ENCODE results near the gene RIMBP2.

The RIMBP2 gene

DNA sequence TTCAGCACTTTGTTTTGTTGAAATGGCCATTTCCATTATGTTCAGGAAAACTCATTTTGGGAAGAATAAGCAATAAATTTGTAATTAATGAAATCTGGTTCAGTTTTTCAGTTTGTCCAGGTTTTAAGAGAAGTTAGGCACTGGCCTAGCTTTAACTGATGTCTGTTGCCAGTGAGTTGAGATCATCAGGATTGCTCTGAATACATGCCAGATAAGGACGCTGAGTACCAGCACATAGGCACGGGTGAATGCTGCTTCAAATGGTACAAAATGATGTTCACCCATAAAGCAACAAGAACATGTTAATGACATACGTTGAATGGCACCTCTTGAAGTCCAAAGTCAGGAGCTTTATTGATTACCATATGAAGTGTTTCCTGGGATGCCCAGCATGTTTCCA lies 331.9 kb downstream of the RIMBP2 start:
- TF ChIP-seq, protein P1, sequence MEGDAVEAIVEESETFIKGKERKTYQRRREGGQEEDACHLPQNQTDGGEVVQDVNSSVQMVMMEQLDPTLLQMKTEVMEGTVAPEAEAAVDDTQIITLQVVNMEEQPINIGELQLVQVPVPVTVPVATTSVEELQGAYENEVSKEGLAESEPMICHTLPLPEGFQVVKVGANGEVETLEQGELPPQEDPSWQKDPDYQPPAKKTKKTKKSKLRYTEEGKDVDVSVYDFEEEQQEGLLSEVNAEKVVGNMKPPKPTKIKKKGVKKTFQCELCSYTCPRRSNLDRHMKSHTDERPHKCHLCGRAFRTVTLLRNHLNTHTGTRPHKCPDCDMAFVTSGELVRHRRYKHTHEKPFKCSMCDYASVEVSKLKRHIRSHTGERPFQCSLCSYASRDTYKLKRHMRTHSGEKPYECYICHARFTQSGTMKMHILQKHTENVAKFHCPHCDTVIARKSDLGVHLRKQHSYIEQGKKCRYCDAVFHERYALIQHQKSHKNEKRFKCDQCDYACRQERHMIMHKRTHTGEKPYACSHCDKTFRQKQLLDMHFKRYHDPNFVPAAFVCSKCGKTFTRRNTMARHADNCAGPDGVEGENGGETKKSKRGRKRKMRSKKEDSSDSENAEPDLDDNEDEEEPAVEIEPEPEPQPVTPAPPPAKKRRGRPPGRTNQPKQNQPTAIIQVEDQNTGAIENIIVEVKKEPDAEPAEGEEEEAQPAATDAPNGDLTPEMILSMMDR (IDR thresholded peaks at IDR 0.05; ENCODE audit: control insufficient read depth, insufficient read depth, low read depth, low read length, missing control alignments) = no peak
- H3K4me3 ChIP-seq (ENCODE audit: control insufficient read depth, low read depth, low read length) = no peak overlapping the region
- DNase-seq (ENCODE audit: low read depth) = no peak

DNA sequence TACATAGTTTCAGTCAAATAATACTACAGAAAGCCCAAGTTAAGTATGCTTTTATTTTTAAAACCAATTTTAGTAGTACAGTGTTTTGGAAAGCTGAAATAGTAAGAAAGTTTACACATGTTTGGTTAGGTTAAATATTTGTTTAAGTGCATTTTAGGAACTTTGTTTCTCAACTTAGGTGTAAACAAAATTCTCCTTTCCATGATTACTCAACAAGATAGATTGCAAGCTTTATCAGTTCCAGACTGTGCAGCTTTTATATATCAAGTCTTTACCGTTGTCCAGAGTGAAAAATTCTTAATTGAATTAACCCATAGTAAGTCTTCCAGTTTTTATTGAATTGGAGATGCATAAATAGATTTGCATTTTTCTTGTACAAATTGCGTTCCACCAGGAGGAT lies 333.3 kb downstream of the RIMBP2 start:
- no peak overlapping the region for H3K4me3 ChIP-seq (ENCODE audit: control insufficient read depth, low read depth, low read length)
- DNase-seq (ENCODE audit: low read depth) = no peak
- TF ChIP-seq, protein P1 (IDR thresholded peaks at IDR 0.05; ENCODE audit: control insufficient read depth, insufficient read depth, low read depth, low read length, missing control alignments) = no peak

DNA sequence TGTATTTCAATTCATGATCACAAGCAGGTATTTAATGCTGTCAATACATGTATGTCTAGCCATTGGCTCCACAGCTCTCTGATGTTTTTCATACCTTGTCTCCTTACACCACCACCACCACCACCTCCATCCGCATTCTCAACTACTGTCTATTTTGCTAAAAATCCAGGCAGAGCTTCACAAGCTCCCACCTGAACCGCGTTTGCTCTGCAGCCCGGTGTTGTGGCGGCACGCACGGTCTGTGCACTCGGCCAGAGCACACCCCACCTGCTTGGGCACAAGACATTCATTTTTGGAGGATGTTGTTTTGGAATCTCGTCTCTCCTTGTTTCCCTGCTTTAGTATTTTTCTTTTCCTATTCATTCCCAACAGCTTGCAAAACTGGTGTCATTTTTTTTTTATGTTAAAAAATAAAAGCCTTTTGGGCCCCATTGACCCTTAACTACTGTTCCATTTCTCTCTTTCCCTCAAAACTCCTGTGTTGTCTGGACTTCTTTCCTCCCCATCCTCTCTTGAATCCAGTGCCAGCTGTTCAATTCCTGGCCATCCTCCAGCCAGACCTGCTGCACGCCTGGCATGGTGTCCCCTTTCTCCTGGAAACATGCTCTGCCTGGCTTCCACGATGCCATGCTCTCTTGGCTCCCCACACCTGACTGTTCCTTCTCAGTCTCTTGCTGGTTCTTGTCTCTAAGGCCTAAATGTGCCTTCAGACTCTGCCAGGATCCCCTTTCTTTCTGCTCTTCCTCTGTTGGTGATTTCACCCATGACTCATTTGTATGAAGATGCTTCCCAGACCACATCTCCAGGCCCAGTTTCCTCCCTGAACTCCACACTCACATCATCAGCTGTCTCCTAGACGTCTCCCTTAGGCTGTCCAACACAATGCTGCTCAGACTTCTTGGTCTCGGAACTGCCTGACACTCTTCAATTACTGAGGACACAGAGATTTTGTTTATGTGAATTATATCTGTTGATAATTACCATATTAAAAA lies 340.5 kb downstream of the RIMBP2 start:
- no peak for DNase-seq (ENCODE audit: low read depth)
- H3K4me3 ChIP-seq (ENCODE audit: control insufficient read depth, low read depth, low read length) = no peak overlapping the region
- TF ChIP-seq, protein P1 (IDR thresholded peaks at IDR 0.05; ENCODE audit: control insufficient read depth, insufficient read depth, low read depth, low read length, missing control alignments) = no peak

DNA sequence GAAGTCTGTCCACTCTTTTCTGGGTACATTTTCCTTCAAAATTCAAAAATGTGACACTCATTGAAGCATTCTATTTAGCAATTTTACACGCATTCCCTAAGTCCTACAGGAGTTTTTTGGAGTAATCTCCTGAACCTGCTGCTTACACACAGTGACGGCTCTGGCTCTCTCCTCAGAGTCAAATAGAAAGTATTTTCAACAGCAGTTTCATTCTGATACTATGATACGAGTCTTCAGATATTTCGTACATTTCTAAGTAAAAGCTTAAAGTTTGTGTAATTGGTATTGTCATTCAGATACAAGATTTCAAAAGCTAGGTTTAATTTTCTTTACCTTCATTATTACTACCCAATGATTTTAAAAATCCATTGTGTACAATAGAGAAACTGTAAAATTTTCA lies 342.0 kb downstream of the RIMBP2 start:
- no peak for DNase-seq (ENCODE audit: low read depth)
- H3K4me3 ChIP-seq (ENCODE audit: control insufficient read depth, low read depth, low read length) = no peak overlapping the region
- TF ChIP-seq, protein P1 (IDR thresholded peaks at IDR 0.05; ENCODE audit: control insufficient read depth, insufficient read depth, low read depth, low read length, missing control alignments) = no peak

DNA sequence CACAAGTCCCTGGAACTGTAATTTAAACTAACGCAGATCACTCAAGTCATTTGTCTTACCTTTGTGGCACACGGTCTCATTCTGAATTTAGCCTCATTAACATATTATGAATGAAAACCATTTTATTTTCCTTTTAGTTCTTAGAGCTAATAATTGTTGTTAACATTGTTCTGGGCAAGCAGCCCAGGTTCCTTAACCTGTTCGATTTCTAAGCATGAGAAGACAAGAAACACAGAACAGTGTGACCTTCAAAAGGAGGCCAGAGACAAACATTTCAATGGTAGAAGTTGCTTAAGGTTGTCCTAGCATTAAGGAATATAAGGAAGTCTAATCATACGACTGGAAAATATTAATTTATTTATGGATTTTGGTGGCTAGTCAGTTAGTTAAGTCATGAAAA lies 343.2 kb downstream of the RIMBP2 start:
- H3K4me3 ChIP-seq (ENCODE audit: control insufficient read depth, low read depth, low read length) = no peak overlapping the region
- no peak for DNase-seq (ENCODE audit: low read depth)
- TF ChIP-seq, protein P1 (IDR thresholded peaks at IDR 0.05; ENCODE audit: control insufficient read depth, insufficient read depth, low read depth, low read length, missing control alignments) = no peak

DNA sequence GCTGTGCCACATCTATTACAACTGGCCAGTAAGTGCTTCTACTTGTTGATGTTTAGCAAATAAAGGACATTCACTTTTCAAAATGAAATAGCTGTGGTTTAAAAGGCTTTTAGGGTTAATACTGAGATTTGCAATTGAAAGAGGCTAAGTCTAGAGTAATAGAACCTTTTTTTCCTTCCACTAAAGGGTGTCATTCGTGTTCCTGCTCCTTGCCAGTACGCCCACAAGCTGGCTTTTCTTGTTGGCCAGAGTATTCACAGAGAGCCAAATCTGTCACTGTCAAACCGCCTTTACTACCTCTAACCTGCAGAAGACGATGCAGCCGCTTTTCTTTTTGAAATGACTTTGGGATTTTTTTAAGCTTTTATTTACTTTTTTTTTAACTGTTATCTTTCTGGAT lies 344.8 kb downstream of the RIMBP2 start:
- DNase-seq (ENCODE audit: low read depth) = no peak
- TF ChIP-seq, protein P1 (IDR thresholded peaks at IDR 0.05; ENCODE audit: control insufficient read depth, insufficient read depth, low read depth, low read length, missing control alignments) = no peak
- H3K4me3 ChIP-seq (ENCODE audit: control insufficient read depth, low read depth, low read length) = no peak overlapping the region

Data from AG09309 (cell line).